HG02678 (cell line): ENCODE data around the gene OLFM1.
"Not testable (repeated sequence)": the region's sequence is repeated elsewhere in the genome, so short reads cannot be mapped to it uniquely, and the experiment has no call there.

Experiments
- ATAC-seq: cut with Tn5 transposase; IDR thresholded peaks from one replicate; pipeline ENCODE4 v1.9.1; 2021; ENCODE audit warnings: mild to moderate bottlenecking, moderate library complexity; ENCODE audit not compliant: unreplicated experiment

OLFM1 gene

DNA sequence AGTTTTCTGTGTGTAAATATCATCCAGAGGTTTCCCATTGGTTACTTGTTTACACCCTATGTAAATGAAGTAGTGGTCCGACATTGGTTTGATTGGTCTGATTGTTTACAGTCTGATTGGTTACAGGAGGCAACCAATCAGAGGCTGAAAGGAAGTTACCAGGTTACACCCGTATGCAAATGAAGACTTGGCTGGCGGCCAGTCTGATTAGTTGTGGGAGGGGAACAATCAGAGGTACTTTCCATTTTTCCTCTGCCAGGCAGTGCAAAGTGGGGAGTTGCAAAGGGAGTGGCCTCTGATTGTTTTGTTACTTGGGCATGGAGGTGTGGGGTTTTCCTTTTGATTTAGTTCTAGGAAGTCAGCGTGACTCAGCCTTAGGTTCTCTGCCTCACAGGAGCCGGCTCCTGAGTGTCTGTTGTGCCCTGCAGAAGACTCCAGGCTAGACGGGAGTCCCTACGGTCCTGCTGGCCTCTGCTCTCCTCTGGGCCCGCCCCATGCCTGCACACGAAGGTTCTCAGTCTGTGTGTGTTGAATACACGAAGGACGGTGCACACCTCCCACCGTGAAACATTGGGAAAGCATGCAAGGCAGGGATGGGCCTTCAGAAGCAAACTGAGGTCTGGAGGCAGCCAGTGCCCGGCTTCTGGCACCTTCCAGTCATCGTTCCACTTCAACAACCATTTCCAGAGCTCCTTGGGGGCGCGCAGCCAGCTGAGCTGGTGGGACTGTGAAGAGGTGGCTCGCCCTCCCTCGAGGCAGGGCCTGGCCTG lies 42.9 kb downstream of the OLFM1 start:
- no peak for ATAC-seq

DNA sequence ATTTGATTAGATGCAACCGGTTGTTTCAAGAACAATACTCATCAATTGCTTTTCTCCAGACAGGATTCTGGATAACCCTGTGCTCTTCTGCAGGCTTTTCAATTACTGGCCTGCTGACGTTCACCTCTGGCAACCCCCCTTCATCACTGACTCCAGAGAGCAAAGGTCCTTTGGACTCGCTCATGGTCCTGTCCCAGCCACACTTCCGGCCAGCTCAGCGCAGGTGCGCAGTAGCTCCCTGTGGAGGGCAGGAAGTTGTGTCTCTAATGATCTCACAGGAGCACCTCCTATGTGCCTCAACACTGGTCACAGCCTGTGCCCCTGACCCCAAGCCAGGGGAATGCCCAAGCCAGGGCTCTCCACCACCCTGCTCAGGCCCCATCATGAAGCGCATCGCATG lies 44.0 kb downstream of the OLFM1 start:
- no peak for ATAC-seq

DNA sequence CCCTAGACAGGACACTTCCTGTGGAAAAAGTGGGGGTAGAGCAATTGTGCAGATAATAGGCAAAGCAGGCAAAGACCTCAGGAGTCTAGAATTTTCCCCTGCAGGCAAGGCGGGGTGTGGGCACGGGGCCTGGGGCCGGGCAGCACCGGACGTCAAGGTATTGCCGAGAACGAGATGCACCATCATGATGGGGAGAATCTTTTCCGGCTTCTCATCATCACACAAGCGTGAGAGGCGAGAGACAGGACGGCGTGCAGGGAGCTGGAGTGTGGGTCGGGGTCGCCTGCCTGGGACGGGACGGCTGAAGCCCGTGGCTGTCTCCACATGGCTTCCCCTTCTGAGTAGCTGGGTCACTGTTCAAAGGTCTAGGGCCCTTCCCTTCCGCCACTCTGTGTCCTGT lies 44.5 kb downstream of the OLFM1 start:
- no peak for ATAC-seq

DNA sequence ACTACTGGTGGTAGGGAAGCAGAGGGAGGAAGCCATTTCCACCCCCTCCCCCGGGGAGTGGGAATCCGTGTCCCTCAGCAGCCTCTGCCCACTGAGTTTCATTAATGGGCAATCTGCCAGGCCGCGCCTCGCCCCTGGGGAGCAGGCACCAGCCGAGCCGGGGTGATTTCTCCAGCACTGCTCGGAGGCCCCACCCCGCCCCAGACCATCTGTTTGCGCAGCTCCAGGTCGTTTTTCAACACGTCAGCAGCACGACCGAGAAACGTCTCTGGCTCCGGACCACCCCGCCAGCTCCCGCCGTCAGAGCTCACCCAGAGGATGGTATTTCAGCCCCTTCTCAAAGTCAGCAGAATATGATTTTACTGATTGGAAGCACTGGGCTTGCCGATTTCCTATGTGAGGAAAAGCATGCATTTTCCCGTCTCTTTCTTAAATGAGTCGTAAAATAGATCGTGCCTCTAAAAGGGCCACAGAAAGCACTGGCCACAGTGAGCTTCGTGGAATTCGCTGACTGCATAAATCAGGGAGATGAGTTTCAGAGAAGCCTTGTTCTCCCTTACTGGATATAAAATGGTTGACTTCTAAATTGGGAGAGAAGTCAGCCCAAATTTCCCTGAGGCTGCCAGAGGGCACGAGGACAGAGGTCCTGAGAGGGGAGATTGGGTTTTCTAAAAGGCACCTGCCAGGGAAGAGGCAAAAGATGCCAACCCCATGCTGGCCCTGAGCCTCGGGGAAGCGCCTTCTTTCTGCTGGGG lies 47.0 kb downstream of the OLFM1 start:
- no peak for ATAC-seq

DNA sequence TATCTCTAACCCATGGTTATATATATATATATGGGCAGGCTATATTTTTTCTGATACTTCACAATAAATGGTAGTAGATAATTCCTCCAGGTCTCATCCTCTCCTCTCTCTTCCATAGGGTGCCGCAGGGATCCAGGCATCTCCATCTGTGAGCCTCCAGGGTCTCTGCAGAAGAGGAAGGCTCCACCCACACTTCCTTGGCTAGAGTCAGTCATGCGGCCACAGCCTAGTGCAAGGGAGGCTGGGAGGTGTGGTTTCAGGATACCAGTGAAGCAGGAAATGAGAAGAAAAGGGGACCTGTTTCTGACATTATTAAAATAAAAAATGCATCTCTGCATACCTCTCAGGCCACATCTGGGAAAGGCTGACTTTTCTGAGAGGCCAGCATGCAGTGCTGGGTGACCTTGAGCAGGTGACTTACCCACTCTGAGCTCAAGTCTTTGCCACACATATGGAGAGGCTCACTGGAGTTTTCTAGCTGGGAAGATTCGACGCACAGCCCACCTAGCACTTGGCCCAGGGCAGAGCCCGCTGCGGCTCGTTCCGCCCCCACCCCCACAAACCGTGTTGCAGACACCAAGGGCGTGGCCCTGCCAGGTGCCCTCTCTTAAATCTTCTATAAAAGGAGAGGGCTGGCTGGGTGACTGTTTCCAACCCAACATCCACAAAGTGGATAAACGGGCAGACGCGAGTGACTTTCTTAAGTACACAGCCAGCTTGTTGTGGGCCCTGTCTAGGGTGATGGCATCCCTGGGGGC lies 47.9 kb downstream of the OLFM1 start:
- no peak for ATAC-seq

DNA sequence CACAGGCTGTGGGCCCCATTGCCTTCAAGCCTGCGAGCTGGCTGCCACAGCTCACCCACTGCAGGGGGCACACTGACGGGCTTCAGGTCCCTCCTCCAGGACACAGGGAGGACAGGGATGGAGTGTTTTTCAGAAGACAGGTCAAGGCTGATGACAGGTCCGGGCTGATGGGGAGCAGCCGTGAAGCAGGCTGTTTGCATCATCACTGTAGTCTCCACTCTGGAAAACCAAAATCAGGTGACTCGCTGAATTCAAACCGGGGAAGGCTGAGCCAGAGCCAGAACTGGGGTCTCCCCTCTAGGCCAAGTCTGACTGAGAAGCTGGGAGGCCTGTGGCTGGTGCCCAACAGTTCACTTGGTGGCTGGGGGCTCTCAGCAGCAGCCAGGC lies 48.5 kb downstream of the OLFM1 start:
- ATAC-seq: no peak

DNA sequence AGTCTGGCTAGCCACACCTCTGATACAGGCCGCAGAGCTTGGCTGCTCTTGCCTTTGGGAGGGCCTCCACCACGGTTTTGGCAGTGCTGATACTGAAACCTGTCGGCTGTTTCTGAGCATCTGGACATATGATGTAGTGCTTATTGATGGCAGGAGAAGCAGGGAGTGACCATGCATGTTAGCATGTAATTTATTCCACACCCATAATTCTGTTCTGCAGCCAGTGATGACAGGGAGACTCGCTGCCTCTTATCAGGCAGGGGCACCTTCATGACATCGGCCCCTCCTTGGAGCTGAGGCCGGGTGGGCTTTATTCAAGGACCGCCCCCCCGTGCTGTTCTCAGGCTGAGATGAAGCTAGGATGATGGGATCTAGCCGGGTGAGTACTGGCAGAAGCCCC lies 49.0 kb downstream of the OLFM1 start:
- ATAC-seq: no peak

DNA sequence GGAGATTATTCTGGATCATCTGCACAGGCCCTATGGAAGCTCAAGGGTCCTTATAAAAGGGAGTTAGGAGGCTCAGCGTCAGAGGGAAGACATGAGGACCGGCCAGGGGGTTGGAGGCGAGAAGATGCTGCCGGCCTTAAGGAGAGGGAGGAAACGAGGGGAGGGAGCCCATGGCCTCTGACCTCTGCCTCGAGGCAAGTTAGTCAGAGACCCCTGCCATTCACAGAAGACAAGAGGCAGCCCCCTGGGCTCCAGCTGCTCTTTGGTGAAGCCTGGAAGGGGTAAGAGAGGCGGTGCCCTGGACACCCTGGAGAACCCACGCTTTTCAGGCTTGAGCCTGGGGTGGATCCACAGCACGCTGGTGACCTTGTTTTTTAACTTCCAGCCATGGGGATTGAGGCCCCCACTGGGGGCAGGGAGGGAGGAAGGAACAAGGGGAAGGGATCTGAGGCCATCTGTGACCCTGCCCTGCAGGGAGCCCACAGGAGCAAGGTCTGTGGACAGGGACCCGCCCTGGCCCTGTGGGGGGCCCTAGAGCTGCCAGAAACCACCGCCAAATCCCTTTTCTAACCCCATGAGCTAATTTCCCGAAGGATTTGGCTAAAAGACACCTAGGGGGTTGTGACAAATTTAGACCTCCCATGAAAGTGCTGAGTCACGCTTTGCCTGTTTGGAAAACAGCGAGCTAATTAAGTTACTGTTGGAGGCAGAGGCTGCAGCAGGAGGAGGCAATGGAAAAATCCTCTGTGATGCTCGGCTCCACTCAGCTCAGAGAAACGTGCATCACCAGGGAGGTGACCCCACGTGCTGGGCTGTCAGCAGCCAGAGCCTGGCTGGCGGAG lies 49.7 kb downstream of the OLFM1 start:
- ATAC-seq: no peak

DNA sequence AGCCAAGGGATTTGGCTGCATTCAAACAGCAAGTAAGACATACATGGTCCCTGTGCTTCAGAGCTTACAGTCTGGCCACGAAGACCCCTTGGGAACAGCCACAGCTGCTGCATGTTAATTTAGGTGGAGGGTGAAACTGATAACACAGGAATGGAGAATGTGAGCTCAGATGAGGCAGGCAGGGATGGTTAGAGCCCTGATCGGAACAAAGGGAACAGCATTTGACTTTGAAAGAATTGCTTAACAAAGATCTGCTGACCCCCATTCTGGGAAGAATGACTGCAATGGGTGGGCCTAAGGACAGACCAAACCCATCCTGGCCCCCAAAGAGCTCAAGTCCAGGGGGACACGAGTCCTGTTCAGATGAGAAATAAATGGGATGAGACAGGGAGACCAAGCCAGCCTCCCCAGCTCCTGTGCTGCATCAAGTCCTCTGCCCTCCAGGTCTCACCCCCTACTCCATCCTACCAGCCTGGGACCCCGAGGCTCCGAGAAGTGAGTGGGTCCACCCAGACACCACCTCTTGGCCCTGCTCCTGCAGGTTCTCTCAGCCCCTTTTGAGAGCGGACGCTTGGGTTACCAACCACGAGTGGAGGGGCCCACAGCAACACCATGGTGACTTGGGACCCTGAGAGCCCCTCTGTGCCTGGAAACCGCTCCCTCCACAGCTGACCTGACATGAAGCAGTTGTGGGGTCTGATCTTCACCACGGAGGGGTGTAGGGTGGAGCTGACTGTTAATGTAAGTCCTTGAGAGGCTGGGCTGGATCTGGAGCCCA lies 50.8 kb downstream of the OLFM1 start:
- ATAC-seq: no peak

DNA sequence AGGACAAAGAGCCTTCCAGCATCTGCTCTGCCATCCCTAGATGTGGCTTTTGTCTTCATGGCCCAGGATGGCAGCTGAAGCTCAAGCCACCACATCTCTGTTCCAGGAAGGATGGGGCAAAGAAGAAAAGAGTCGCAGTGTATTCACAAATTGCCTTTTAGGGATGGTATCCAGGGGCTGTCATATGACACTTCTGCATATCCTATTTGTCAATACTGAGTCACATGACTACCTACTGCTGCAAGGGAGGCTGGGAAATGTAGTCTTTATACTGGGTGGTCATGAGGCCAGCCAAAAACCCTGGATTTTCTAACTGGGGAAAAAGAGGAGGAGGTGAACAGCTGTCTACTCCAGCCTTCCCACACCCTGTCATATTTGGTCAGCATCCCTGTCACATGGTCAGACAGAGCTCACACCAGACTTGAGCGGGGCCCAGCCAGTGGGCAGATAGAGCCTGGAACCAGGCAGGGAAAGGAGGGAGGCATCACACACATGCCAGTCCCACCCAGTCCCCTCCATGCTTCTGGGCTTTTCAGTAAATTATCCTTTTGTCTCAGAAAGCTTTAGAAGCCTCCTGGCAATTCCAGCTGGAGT lies 52.0 kb downstream of the OLFM1 start:
- no peak for ATAC-seq

DNA sequence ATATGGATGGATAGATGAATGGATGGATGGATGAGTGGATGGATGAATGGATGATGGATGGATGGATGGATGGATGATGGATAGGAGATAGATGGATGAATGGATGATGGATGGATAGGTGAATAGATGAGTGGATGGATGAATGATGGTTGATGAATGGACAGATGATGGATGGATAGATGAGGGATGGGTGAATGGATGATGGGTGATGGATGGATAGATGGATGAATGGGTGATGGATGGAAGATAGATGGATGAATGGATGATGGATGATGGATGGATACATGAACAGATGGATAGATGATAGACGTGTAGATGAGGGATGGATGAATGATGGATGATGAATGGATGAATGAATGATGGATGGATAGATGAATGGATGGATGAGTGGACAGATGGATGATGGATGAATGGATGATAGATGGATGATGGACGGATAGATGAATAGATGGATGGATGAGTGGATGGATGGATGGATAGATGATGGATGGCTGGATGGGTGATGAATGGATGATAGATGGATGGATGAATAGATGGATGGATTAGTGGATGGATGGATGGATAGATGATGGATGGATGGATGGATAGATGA lies 53.8 kb downstream of the OLFM1 start:
- ATAC-seq: no peak

DNA sequence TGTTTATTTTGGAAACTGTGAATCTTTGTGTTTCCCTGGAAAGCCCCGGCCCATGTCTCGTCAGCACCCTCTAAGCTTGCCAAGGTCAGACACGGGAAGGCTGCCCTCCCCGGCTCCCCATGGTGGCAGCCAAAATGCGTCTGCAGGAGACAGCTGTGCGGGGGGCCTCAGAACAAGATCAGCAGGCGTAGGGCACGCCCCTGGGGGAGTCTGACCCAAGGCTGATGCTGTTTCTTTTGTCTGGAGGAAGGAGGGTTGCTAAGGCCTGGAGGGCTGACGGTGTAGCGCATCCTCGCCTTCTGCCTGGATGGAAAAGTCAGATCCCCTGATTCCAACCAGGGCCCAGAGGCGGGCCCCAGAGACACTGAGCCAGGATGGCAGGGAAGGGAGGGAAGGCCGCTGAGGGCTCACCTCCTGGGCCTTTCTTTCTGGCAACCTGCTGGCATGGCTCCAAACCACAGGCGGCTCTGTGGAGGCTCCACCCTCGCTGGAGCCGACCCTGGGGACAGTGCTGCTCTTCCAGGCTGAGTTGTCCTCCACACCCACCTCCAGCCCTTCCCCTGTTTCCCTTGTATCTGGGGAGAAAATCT lies 57.2 kb downstream of the OLFM1 start:
- ATAC-seq: no peak

DNA sequence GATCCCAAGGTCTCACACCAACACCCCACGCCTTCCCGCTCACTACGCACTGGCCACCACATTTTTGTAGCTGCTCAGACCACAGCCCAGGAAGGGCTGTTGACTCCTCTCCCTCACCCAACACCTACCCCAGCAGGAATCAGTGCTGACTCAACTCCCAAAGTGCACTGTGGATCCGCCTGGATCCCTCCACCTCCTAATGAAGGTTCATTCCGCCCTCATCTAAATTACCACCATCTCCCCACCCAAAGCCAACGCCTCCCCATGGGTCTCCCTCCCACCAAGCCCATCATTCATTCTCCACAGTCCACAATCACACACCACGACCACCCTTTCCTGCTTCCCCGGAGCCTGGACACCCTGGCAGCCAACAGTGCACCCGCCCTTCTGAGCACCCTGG lies 57.8 kb downstream of the OLFM1 start:
- no peak for ATAC-seq

DNA sequence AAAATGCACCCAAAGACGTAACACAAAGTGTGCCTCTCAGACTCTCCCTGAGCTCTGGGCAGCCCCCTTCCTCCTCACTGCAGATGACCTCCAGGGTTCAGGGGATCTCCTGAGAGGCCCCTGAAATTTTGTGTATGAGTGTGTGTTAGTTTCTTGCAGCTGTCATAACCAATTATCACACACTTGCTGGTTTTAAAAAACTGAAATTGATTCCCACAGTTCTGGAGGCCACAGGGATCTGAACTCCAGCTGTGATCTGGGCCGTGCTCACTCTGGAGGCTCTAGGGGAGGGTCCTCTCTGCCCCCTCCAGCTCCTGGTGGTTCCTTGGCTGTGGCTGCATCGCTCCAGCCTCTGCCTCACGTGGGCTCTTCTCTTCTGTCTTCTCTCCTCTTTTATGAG lies 58.8 kb downstream of the OLFM1 start:
- ATAC-seq: no peak

DNA sequence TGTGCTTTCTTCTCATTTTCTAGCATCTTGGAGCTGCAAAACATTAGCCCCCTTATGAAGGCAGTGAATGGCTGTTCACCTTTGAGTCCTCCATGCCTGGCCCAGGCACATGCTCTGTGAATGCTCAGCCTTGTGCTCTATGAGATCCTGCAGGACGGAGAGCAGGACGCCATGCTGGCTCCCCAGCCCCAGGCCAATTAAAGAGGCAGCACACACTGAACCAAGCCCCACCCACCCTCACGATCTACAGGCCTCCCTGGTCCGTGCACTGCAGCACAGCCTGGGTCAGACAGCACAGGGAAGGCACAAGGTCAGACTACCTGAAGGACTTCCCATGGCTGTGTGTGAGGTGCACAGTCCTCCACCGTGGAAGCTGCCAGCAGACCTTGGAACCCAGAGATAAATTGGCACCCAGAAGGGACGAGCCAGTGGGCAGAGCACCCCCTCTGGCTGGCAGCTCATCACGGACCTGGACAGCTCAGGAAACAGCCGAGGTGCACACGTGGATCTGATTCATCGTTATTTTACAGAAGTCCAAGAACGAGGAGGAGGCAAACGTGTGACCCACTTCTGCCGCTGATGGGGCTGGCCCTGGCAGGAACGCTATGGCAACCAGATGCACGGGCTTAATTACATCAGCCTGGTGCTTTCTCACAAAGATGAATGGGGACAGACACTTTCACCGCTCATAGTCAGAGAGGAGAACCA lies 59.5 kb downstream of the OLFM1 start:
- no peak for ATAC-seq

DNA sequence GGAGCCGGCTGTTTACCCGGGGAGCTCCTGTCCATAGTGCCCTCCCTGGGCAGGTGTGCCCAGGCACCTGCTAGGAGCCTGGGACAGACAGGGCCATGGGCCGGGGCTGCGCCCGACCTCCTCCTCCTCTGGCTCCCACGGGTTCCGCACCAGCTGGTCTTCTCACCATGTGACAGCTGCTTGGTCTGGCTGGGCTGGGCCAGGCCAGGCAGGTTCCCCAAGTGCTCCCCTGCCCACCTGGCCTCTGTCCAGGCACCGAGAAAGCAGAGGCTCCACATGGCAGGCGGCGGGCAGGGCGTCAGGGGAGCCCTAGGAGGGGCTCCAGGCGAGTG lies 60.0 kb downstream of the OLFM1 start:
- no peak for ATAC-seq

DNA sequence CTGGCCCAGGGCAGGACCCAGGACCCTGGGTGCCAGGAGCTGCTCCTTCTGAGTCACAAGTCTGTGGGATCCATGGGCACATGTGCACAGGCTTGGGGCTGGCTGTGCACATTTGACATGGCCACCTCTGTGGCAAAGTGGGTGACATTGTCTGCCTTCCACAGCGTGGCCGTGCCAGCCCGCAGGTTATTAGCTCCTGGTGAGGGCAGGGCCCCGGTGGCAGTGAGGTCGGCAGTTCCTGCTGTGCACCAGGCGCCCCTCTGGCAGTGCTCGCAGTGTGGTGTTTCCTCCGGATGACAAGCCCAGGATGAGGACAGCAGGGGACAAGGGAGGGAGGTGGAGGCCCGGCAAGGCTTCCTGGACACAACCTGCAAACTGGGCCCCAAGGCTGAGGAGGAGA lies 60.5 kb downstream of the OLFM1 start:
- ATAC-seq: no peak

DNA sequence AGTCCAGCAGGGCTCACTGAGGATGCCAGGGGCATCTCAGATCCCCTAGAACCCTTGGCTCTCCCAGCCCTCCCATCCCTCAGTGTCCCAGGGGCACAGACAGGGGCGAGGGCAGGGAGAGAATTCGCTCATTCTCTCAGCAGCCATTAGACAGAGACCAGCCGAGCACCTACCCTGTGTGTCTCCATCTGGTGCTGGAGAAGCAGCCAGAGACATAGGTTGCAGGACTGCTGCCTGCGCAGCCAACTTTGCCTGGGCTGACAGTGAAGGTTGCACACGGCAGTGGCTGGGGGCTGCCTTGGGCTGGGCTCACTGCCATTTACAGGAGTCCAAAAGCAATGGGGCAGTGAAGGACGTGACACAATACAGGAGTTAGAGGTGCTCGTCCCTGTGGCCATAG lies 60.9 kb downstream of the OLFM1 start:
- ATAC-seq: no peak

DNA sequence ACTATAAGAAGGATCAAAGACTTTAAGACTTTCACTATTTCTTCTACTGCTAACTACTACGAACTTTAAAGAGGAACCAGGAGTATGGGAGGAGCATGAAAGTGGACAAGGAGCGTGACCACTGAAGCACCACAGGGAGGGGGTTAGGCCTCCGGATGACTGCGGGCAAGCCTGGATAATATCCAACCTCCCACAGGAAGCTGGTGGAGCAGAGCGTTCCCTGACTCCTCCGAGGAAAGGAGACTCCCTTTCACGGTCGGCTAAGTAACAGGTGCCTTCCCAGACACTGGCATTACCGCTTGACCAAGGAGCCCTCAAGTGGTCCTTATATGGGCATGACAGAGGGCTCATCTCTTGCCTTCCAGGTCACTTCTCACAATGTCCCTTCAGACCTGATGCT lies 62.4 kb downstream of the OLFM1 start:
- not testable (repeated sequence) for ATAC-seq
